HepG2 (cell line): Measurements from ENCODE around the gene CCM2.

Experiments used
- CHD2 ChIP-seq: IDR thresholded peaks from 2 replicates; pipeline ENCODE4 v1.6.1; 2011; ENCODE audit warnings: low read depth, low read length, improper control_type of control experiment
- HMGXB4 ChIP-seq, 2 experiments: sonication (generic) in 1 of 2; formaldehyde crosslinking in 1 of 2; IDR thresholded peaks; 2 replicates each; pipeline versions ENCODE4 v1.4.0 to v1.6.1; 2018 to 2020; ENCODE audit warnings: missing genetic modification reagents in 2 of 2, borderline replicate concordance in 1 of 2, low read depth in 1 of 2, mild to moderate bottlenecking in 1 of 2, missing biosample characterization in 1 of 2
- THYN1 ChIP-seq: sonication (generic); formaldehyde crosslinking; IDR thresholded peaks from 2 replicates; pipeline ENCODE4 v1.8.1; 2023; ENCODE audit warnings: low read depth, mild to moderate bottlenecking, moderate library complexity, missing genetic modification reagents, borderline replicate concordance

- TF ChIP-seq THYN1 (CRISPR knock-in tag), result no peak
- no peak for TF ChIP-seq HMGXB4 (CRISPR knock-in tag; IDR thresholded peaks at IDR 0.05; ENCODE audit: borderline replicate concordance in 1 of 2, low read depth in 1 of 2)
- no peak for TF ChIP-seq CHD2
These were observed 44.3 kb downstream of the CCM2 start for GRCh38 chr7:45044338-45044737.
